ENCODE measurements around the gene PIK3R1. TPM values are rescaled to one million over a fixed set of nuclear protein-coding genes. Genes with fewer than 3 reads are reported as not detected.

Gene PIK3R1
- total and polyA plus RNA-seq, 4 experiments from 2014 or later = 92.6 to 152 (median 125) TPM

DNA sequence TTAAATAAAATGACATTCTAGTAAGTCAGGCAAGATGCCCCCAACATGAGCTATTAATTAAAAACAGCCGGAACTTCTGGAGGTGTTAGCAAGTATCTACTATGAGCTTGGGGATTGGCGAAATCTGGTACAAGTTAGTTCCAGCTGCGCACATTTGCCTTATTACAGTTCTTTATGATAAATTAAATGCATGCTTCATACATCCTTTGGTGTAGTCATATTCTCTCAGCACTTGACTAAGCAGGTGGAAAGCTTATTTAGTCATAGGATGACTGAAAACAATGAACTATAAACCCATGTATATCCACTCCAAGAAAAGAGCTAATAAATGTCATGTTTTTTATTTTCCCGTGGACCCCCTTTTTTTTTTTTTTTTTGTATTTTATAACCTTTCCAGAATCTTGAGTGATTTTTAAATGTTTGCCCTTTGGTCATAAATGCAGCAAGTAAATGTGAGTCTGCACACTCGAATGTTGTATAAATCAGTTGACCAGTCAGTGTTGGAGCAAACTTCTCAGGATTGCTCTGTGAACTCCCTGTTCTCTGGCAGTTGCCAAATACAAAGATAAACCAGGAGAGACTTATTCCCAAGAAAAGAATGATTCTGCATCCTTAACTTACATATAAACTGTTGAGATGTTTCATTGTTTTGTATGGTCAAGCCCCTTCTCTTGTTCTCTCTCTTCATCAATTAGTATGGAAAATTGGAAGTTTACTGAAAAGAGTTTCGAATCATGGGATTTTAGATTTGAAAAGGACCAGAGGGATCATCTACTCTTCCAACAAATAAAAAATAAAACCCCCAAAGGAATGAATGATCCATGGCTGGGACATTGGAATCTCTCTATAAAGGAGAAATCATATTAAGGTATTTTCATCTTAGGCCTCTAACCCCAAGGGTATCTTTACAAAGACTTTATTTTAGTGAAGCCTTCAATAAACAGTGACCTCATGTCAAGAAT lies 38.3 kb downstream of the PIK3R1 start:
- Histone ChIP-seq H3K27ac (ENCODE audit: low read depth, low read length) (no peak overlapping the region), H3K27me3 (ENCODE audit: insufficient read depth, low read length) (no peaks in the 10 kb centered on the region), H3K9me3 (ENCODE audit: control insufficient read depth in 1 of 2, low read length in 2 of 2) (no peaks in the 10 kb centered on the region), H3K4me1 (ENCODE audit: insufficient read depth, low read length) (peaks cover 95% of the 10 kb centered on the region), H3K4me3 (ENCODE audit: low read length in 2 of 2) (no peak overlapping the region), H3K36me3 (ENCODE audit: insufficient read depth, low read length) (no peaks in the 10 kb centered on the region)
- Mint-ChIP-seq H3K4me1 (peaks cover 82 to 98% (median 90%) of the 10 kb centered on the region in 4 donors), H3K36me3 (peaks cover 0 to 3% of the 10 kb centered on the region in 2 donors), H3K27me3 (no peaks in the 10 kb centered on the region), H3K4me3 (peak overlapping the region in 4 of 8 donors; percentile 0 to 90 (median 38)), H3K27ac (peak overlapping the region; percentile 61 to 97 (median 92)), H3K9me3 (no peaks in the 10 kb centered on the region)
- no peak for DNase-seq
- POLR2A ChIA-PET (ENCODE audit: partially characterized antibody) = interaction anchor here (0.6 to 13.2 kb wide), 6 partner anchors 17 to 1087 kb away, joined by 3 to 179 read pairs (median 32); partner anchors contain the start of gene PIK3R1
- intact Hi-C loops (cut with micrococcal nuclease) = loop anchor here (2.0 to 10.0 kb wide), 4 partner anchors 15 to 1949 kb away; no protein-coding TSS in a partner anchor
- CTCF ChIA-PET (ENCODE audit: partially characterized antibody) = interaction anchor here (0.9 to 8.2 kb wide), 25 partner anchors 10 to 1098 kb away, joined by 3 to 124 read pairs (median 7); partner anchors contain the start of gene PIK3R1

GRCh38 chr5:68254810-68255209 lies 39.3 kb downstream of the PIK3R1 start:
- ChIA-PET POLR2A (ENCODE audit: partially characterized antibody) (interaction anchor here (0.6 to 13.2 kb wide), 14 partner anchors 8 to 1427 kb away, joined by 3 to 179 read pairs (median 4); partner anchors contain the start of gene PIK3R1), CTCF (ENCODE audit: partially characterized antibody) (interaction anchor here (0.9 to 8.2 kb wide), 12 partner anchors 8 to 1098 kb away, joined by 3 to 124 read pairs (median 6); partner anchors contain the start of gene PIK3R1)
- DNase-seq = no peak
- Histone ChIP-seq H3K36me3 (ENCODE audit: insufficient read depth, low read length) (no peaks in the 10 kb centered on the region), H3K9me3 (ENCODE audit: control insufficient read depth in 1 of 2, low read length in 2 of 2) (no peaks in the 10 kb centered on the region), H3K4me3 (ENCODE audit: low read length in 2 of 2) (peak overlapping the region; percentile 1 to 58), H3K27ac (ENCODE audit: low read depth, low read length) (peak overlapping the region; percentile 50), H3K27me3 (ENCODE audit: insufficient read depth, low read length) (no peaks in the 10 kb centered on the region), H3K4me1 (ENCODE audit: insufficient read depth, low read length) (peaks cover 95% of the 10 kb centered on the region)
- Mint-ChIP-seq H3K36me3 (peaks cover 0 to 6% of the 10 kb centered on the region in 2 donors), H3K9me3 (no peaks in the 10 kb centered on the region), H3K4me3 (peak overlapping the region; percentile 59 to 90 (median 82)), H3K27ac (peak overlapping the region; percentile 86 to 97 (median 94)), H3K27me3 (no peaks in the 10 kb centered on the region), H3K4me1 (peaks cover 79 to 98% (median 89%) of the 10 kb centered on the region in 4 donors)
- intact Hi-C loops (cut with micrococcal nuclease) = loop anchor here (1.0 to 10.0 kb wide), 4 partner anchors 14 to 1950 kb away; partner anchors contain the start of gene PIK3R1

- Histone ChIP-seq H3K9me3 (ENCODE audit: control insufficient read depth in 1 of 2, low read length in 2 of 2) (no peaks in the 10 kb centered on the region), H3K36me3 (ENCODE audit: insufficient read depth, low read length) (no peaks in the 10 kb centered on the region), H3K4me3 (ENCODE audit: low read length in 2 of 2) (peak overlapping the region; percentile 1 to 58), H3K27ac (ENCODE audit: low read depth, low read length) (peak overlapping the region; percentile 50), H3K27me3 (ENCODE audit: insufficient read depth, low read length) (no peaks in the 10 kb centered on the region), H3K4me1 (ENCODE audit: insufficient read depth, low read length) (peaks cover 95% of the 10 kb centered on the region)
- H3K4me3 Mint-ChIP-seq = peak overlapping the region; percentile 59 to 90 (median 82)
- H3K27ac Mint-ChIP-seq = peak overlapping the region; percentile 86 to 97 (median 94)
- peaks cover 78 to 98% (median 89%) of the 10 kb centered on the region in 4 donors for H3K4me1 Mint-ChIP-seq
- peak; percentile 69 to 83 (median 80) for DNase-seq
- CTCF ChIA-PET (ENCODE audit: partially characterized antibody) = interaction anchor here (0.9 to 8.2 kb wide), 13 partner anchors 9 to 1099 kb away, joined by 3 to 124 read pairs (median 5); partner anchors contain the start of gene PIK3R1
- no peaks in the 10 kb centered on the region for H3K27me3 Mint-ChIP-seq
- H3K9me3 Mint-ChIP-seq = no peaks in the 10 kb centered on the region
- POLR2A ChIA-PET (ENCODE audit: partially characterized antibody) = interaction anchor here (0.6 to 13.2 kb wide), 19 partner anchors 8 to 1427 kb away, joined by 3 to 179 read pairs (median 4); partner anchors contain the start of gene PIK3R1
- H3K36me3 Mint-ChIP-seq = peaks cover 0 to 10% of the 10 kb centered on the region in 2 donors
- intact Hi-C loops (cut with micrococcal nuclease) = loop anchor here (1.0 to 10.0 kb wide), 4 partner anchors 13 to 1951 kb away; partner anchors contain the start of gene PIK3R1
Observed at GRCh38 chr5:68255305-68256120, 40.0 kb downstream of the PIK3R1 start.

DNA sequence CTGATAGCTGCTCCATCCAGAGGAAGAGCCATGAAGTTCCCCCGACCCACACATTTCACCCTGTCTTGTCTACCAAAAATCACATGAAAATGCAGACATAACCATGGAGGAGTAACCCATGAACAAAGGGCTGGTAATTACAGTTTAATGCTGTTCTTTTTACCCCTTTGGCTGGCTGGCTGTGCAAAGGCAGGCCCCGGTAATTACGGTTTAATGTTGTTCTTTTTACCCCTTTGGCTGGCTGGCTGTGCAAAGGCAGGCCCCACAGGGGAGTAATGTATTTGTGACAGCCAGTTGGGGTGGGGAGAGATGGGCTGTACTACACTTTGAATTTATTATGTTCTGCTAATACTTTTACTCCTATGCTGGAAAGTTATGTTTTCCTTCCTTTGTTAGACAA lies 41.7 kb downstream of the PIK3R1 start:
- Mint-ChIP-seq H3K36me3 (peaks cover 0 to 12% of the 10 kb centered on the region in 2 donors), H3K27me3 (no peaks in the 10 kb centered on the region), H3K4me3 (peak overlapping the region in 6 of 8 donors; percentile 29 to 90 (median 70)), H3K4me1 (peaks cover 76 to 98% (median 88%) of the 10 kb centered on the region in 4 donors), H3K9me3 (no peaks in the 10 kb centered on the region), H3K27ac (peak overlapping the region; percentile 86 to 97 (median 94))
- POLR2A ChIA-PET (ENCODE audit: partially characterized antibody) = interaction anchor here (2.1 to 13.2 kb wide), 5 partner anchors 13 to 41 kb away, joined by 11 to 179 read pairs (median 35); partner anchors contain the start of gene PIK3R1
- intact Hi-C loops (cut with micrococcal nuclease) = loop anchor here (10.0 kb wide), 2 partner anchors 1092 to 1952 kb away; no protein-coding TSS in a partner anchor
- CTCF ChIA-PET (ENCODE audit: partially characterized antibody) = interaction anchor here (0.8 to 8.2 kb wide), 5 partner anchors 13 to 1014 kb away, joined by 3 to 124 read pairs (median 6); no protein-coding TSS in a partner anchor
- Histone ChIP-seq H3K9me3 (ENCODE audit: control insufficient read depth in 1 of 2, low read length in 2 of 2) (no peaks in the 10 kb centered on the region), H3K27ac (ENCODE audit: low read depth, low read length) (peak overlapping the region; percentile 39), H3K4me1 (ENCODE audit: insufficient read depth, low read length) (peaks cover 95% of the 10 kb centered on the region), H3K27me3 (ENCODE audit: insufficient read depth, low read length) (no peaks in the 10 kb centered on the region), H3K36me3 (ENCODE audit: insufficient read depth, low read length) (no peaks in the 10 kb centered on the region), H3K4me3 (ENCODE audit: low read length in 2 of 2) (no peak overlapping the region)
- DNase-seq = no peak

GRCh38 chr5:68258531-68258930 lies 43.0 kb downstream of the PIK3R1 start:
- H3K27ac Mint-ChIP-seq = peak overlapping the region; percentile 86 to 97 (median 94)
- ChIA-PET POLR2A (ENCODE audit: partially characterized antibody) (interaction anchor here (0.8 to 13.2 kb wide), 6 partner anchors 12 to 907 kb away, joined by 3 to 179 read pairs (median 23); partner anchors contain the start of gene PIK3R1), CTCF (ENCODE audit: partially characterized antibody) (interaction anchor here (0.6 to 8.2 kb wide), 7 partner anchors 11 to 1036 kb away, joined by 3 to 124 read pairs (median 6); partner anchors contain the start of gene PIK3R1)
- H3K4me3 ChIP-seq (ENCODE audit: low read length in 2 of 2) = no peak overlapping the region
- peaks cover 89% of the 10 kb centered on the region for H3K4me1 ChIP-seq (ENCODE audit: insufficient read depth, low read length)
- H3K27me3 Mint-ChIP-seq = no peaks in the 10 kb centered on the region
- no peaks in the 10 kb centered on the region for H3K9me3 Mint-ChIP-seq
- H3K27me3 ChIP-seq (ENCODE audit: insufficient read depth, low read length) = no peaks in the 10 kb centered on the region
- intact Hi-C loops (cut with micrococcal nuclease) = loop anchor here (1.0 to 10.0 kb wide), 3 partner anchors 13 to 1954 kb away; no protein-coding TSS in a partner anchor
- no peaks in the 10 kb centered on the region for H3K36me3 ChIP-seq (ENCODE audit: insufficient read depth, low read length)
- peak overlapping the region in 6 of 8 donors; percentile 3 to 74 (median 46) for H3K4me3 Mint-ChIP-seq
- no peak for DNase-seq
- H3K4me1 Mint-ChIP-seq = peaks cover 72 to 92% (median 82%) of the 10 kb centered on the region in 4 donors
- H3K9me3 ChIP-seq (ENCODE audit: control insufficient read depth in 1 of 2, low read length in 2 of 2) = no peaks in the 10 kb centered on the region
- peaks cover 0 to 12% of the 10 kb centered on the region in 2 donors for H3K36me3 Mint-ChIP-seq
- peak overlapping the region; percentile 39 for H3K27ac ChIP-seq (ENCODE audit: low read depth, low read length)

GRCh38 chr5:68259700-68260099 lies 44.1 kb downstream of the PIK3R1 start:
- POLR2A ChIA-PET (ENCODE audit: partially characterized antibody) = interaction anchor here (0.7 to 13.2 kb wide), 3 partner anchors 11 to 44 kb away, joined by 3 to 179 read pairs (median 73); partner anchors contain the start of gene PIK3R1
- H3K4me1 Mint-ChIP-seq = peaks cover 73 to 92% (median 82%) of the 10 kb centered on the region in 4 donors
- Histone ChIP-seq H3K9me3 (ENCODE audit: control insufficient read depth in 1 of 2, low read length in 2 of 2) (no peaks in the 10 kb centered on the region), H3K36me3 (ENCODE audit: insufficient read depth, low read length) (no peaks in the 10 kb centered on the region), H3K4me3 (ENCODE audit: low read length in 2 of 2) (peak overlapping the region in 1 of 2 donors; percentile 4), H3K4me1 (ENCODE audit: insufficient read depth, low read length) (peaks cover 89% of the 10 kb centered on the region), H3K27me3 (ENCODE audit: insufficient read depth, low read length) (no peaks in the 10 kb centered on the region), H3K27ac (ENCODE audit: low read depth, low read length) (peak overlapping the region; percentile 39)
- H3K36me3 Mint-ChIP-seq = peaks cover 0 to 12% of the 10 kb centered on the region in 2 donors
- no peaks in the 10 kb centered on the region for H3K27me3 Mint-ChIP-seq
- H3K9me3 Mint-ChIP-seq = no peaks in the 10 kb centered on the region
- H3K27ac Mint-ChIP-seq = peak overlapping the region; percentile 51 to 97 (median 87)
- CTCF ChIA-PET (ENCODE audit: partially characterized antibody) = interaction anchor here (1.1 to 8.2 kb wide), 4 partner anchors 10 to 1037 kb away, joined by 3 to 124 read pairs (median 19); partner anchors contain the start of gene PIK3R1
- DNase-seq = no peak
- peak overlapping the region in 3 of 8 donors; percentile 1 to 44 (median 31) for H3K4me3 Mint-ChIP-seq
- intact Hi-C loops (cut with micrococcal nuclease) = loop anchor here (1.0 to 10.0 kb wide), 3 partner anchors 8 to 1955 kb away; no protein-coding TSS in a partner anchor

Measured in CD4-positive, alpha-beta memory T cell (primary cell).